GM10248 (cell line): ENCODE results near the gene SMOC1.

Experiments used
- CTCF ChIA-PET: fragments of 300-600 bp; sonication (Branson Sonifier 250); formaldehyde crosslinking; extraction: SDS; loops from one replicate; lab custom pipeline; 2021; ENCODE audit warnings: antibody characterized with exemption; lab: Yijun Ruan, JAX
- POLR2A ChIA-PET: fragments of 350-650 bp; sonication (Branson Sonifier 250); formaldehyde crosslinking; extraction: SDS; loops from one replicate; lab custom pipeline; 2020; ENCODE audit warnings: antibody characterized with exemption; lab: Yijun Ruan, JAX
- DNase-seq: peaks from one replicate; pipeline ENCODE4 v3.0.0; 2012; ENCODE audit errors: extremely low spot score
- CTCF ChIP-seq: IDR thresholded peaks from 2 replicates; pipeline ENCODE4 v1.5.1; 2012; ENCODE audit warnings: mild to moderate bottlenecking, low read depth; ENCODE audit errors: extremely low read depth, missing control alignments, control extremely low read depth

Gene SMOC1

GRCh38 chr14:69879175-69880043 is at the start of gene SMOC1:
Gene SMOC1, plus strand, starts transcription at chr14:69879416. Its CDS starts 263 bp downstream, at chr14:69879679.
- no peak for TF ChIP-seq CTCF
- CTCF ChIA-PET, result interaction anchor here (1.6 to 6.7 kb wide), 4 partner anchors 19 to 149 kb away, joined by 5 to 57 read pairs (median 6); no protein-coding TSS in a partner anchor
- DNase-seq, result peak; percentile 63

GRCh38 chr14:69838881-69839416 is 40.3 kb upstream of the SMOC1 start:
- ChIA-PET CTCF (interaction anchor here (0.7 to 1.2 kb wide), 2 partner anchors 20 to 178 kb away, joined by 3 read pairs; no protein-coding TSS in a partner anchor), POLR2A (no interaction called here)
- no peak for TF ChIP-seq CTCF
- DNase-seq, result no peak

More at GRCh38 chr14:69879175-69880043, at the start of gene SMOC1:
- POLR2A ChIA-PET, result no interaction called here

GRCh38 chr14:69839661-69840060 is 39.6 kb upstream of the SMOC1 start:
- POLR2A ChIA-PET, result no interaction called here
- no peak for TF ChIP-seq CTCF
- CTCF ChIA-PET, result interaction anchor here (1.2 kb wide), 1 partner anchor 177 kb away, joined by 3 read pairs; no protein-coding TSS in a partner anchor
- DNase-seq, result no peak

GRCh38 chr14:69841656-69842055 is 37.6 kb upstream of the SMOC1 start:
- POLR2A ChIA-PET, result no interaction called here
- CTCF ChIA-PET, result interaction anchor here (1.9 kb wide), 1 partner anchor 23 kb away, joined by 4 read pairs; no protein-coding TSS in a partner anchor
- no peak for DNase-seq
- no peak for TF ChIP-seq CTCF

- DNase-seq, result no peak
- TF ChIP-seq CTCF, result no peak
- POLR2A ChIA-PET, result no interaction called here
- CTCF ChIA-PET, result interaction anchor here (1.6 to 1.9 kb wide), 2 partner anchors 11 to 24 kb away, joined by 3 to 4 read pairs; no protein-coding TSS in a partner anchor
These were observed 36.4 kb upstream of the SMOC1 start for GRCh38 chr14:69842686-69843420.

- DNase-seq, result no peak
- ChIA-PET POLR2A (no interaction called here), CTCF (interaction anchor here (1.4 to 1.6 kb wide), 2 partner anchors 13 to 184 kb away, joined by 3 to 6 read pairs; no protein-coding TSS in a partner anchor)
- no peak for TF ChIP-seq CTCF
These were observed 35.0 kb upstream of the SMOC1 start for GRCh38 chr14:69844171-69844570.
